Hepatocyte (in vitro differentiated cells): ENCODE results near the gene MINAR1. TPM values are rescaled to one million over a fixed set of nuclear protein-coding genes. Genes with fewer than 3 reads are reported as not detected.

Experiments
- DNase-seq: peaks from one replicate; pipeline ENCODE4 v3.0.0-alpha.2; 2016; ENCODE audit warnings: low spot score
- H2AFZ ChIP-seq: fragments of 200-600 bp; sonication (generic); 2 replicates; pipeline ENCODE4 v1.6.0; 2016; ENCODE audit warnings: antibody characterized with exemption, mild to moderate bottlenecking
- H3K27ac ChIP-seq: fragments of 200-600 bp; sonication (generic); 2 replicates; pipeline ENCODE4 v1.5.1; 2016; ENCODE audit warnings: mild to moderate bottlenecking
- H3K27me3 ChIP-seq: fragments of 200-600 bp; sonication (generic); 2 replicates; pipeline ENCODE4 v1.6.1; 2016
- H3K36me3 ChIP-seq: fragments of 200-600 bp; sonication (generic); replicated peaks from 2 replicates; pipeline ENCODE4 v1.5.1; 2016; ENCODE audit warnings: low read depth; ENCODE audit not compliant: insufficient read depth
- H3K4me1 ChIP-seq: fragments of 200-600 bp; sonication (generic); 2 replicates; pipeline ENCODE4 v1.5.1; 2016; ENCODE audit warnings: mild to moderate bottlenecking, moderate library complexity; ENCODE audit not compliant: insufficient read depth
- H3K4me2 ChIP-seq: fragments of 200-600 bp; sonication (generic); 2 replicates; pipeline ENCODE4 v1.6.0; 2016
- H3K4me3 ChIP-seq: fragments of 200-600 bp; sonication (generic); 2 replicates; pipeline ENCODE4 v1.5.1; 2016; ENCODE audit warnings: mild to moderate bottlenecking
- H3K79me2 ChIP-seq: fragments of 200-600 bp; sonication (generic); 2 replicates; pipeline ENCODE4 v1.6.0; 2017; ENCODE audit warnings: mild to moderate bottlenecking
- H3K9me2 ChIP-seq: fragments of 200-600 bp; sonication (generic); replicated peaks from 2 replicates; pipeline ENCODE4 v1.6.0; 2017; ENCODE audit warnings: mild to moderate bottlenecking; ENCODE audit not compliant: insufficient read depth
- H3K9me3 ChIP-seq: fragments of 200-600 bp; sonication (generic); 2 replicates; pipeline ENCODE4 v1.5.1; 2016; ENCODE audit warnings: low read depth, mild to moderate bottlenecking
- H4K20me1 ChIP-seq: fragments of 200-600 bp; sonication (generic); 2 replicates; pipeline ENCODE4 v1.6.0; 2016; ENCODE audit warnings: mild to moderate bottlenecking; ENCODE audit not compliant: insufficient read depth, poor library complexity, severe bottlenecking
- CTCF ChIP-seq: fragments of 200-600 bp; sonication (generic); IDR thresholded peaks from 2 replicates; pipeline ENCODE4 v1.5.1; 2016; ENCODE audit warnings: antibody characterized with exemption, mild to moderate bottlenecking; ENCODE audit not compliant: poor library complexity
- EZH2 ChIP-seq: fragments of 200-600 bp; sonication (generic); IDR thresholded peaks from 2 replicates; pipeline ENCODE4 v1.6.1; 2016; ENCODE audit warnings: antibody characterized with exemption, mild to moderate bottlenecking, borderline replicate concordance
- EZH2phosphoT487 ChIP-seq: fragments of 200-600 bp; sonication (generic); IDR thresholded peaks from one replicate; pipeline ENCODE4 v1.6.1; 2018; ENCODE audit warnings: antibody characterized with exemption, mild to moderate bottlenecking, low read depth, moderate library complexity; ENCODE audit not compliant: unreplicated experiment, severe bottlenecking
- WGBS: methylation state at CpG from one replicate; pipeline ENCODE4 v1.1.6; 2016; ENCODE audit warnings: low lambda C conversion rate; ENCODE audit errors: missing lambda C conversion rate; 5-methylcytosine and 5-hydroxymethylcytosine counted together
- polyA plus RNA-seq: library from polyadenylated mRNA; unstranded; fragments of >200 nt; fragmentation: Nextera tagmentation; extraction: Ambion mirVana; gene quantifications from 2 replicates; pipeline ENCODE4 v1.2.1, GENCODE V29; 2016
- total RNA-seq: library from RNA; depleted of rRNA; stranded (reverse); fragments of >200 nt; gene quantifications from 2 replicates; pipeline ENCODE4 v1.2.3, GENCODE V29; 2014

The MINAR1 gene
- total and polyA plus RNA-seq, 2 experiments from 2014 or later, result 0.10 to 1.3 TPM

GRCh38 chr15:79463781-79464270, 31.7 kb downstream of the MINAR1 start:
- 96% methylated on average over 4 of the region's 4 CpGs for WGBS
- Histone ChIP-seq H3K79me2 (no peaks in the 10 kb centered on the region), H2AFZ (no peak overlapping the region), H3K9me2 (no peaks in the 10 kb centered on the region), H3K9me3 (no peaks in the 10 kb centered on the region), H3K4me3 (no peak overlapping the region), H3K4me2 (no peak overlapping the region), H4K20me1 (no peaks in the 10 kb centered on the region), H3K27ac (no peak overlapping the region), H3K4me1 (no peaks in the 10 kb centered on the region), H3K27me3 (no peaks in the 10 kb centered on the region), H3K36me3 (no peaks in the 10 kb centered on the region)
- no peak for TF ChIP-seq CTCF
- no peak for TF ChIP-seq EZH2phosphoT487
- TF ChIP-seq EZH2, result no peak
- no peak for DNase-seq

- no peak for DNase-seq
- Histone ChIP-seq H3K4me2 (no peak overlapping the region), H3K9me3 (no peaks in the 10 kb centered on the region), H4K20me1 (no peaks in the 10 kb centered on the region), H3K79me2 (no peaks in the 10 kb centered on the region), H3K4me1 (no peaks in the 10 kb centered on the region), H3K27me3 (no peaks in the 10 kb centered on the region), H3K9me2 (no peaks in the 10 kb centered on the region), H2AFZ (no peak overlapping the region), H3K27ac (no peak overlapping the region), H3K4me3 (no peak overlapping the region), H3K36me3 (no peaks in the 10 kb centered on the region)
- TF ChIP-seq CTCF, result no peak
- TF ChIP-seq EZH2, result no peak
- no peak for TF ChIP-seq EZH2phosphoT487
- WGBS, result 94% methylated on average over 3 of the region's 3 CpGs
Observed at GRCh38 chr15:79466488-79466887, 34.4 kb downstream of the MINAR1 start.

- no peaks in the 10 kb centered on the region for H3K4me1 ChIP-seq
- no peak overlapping the region for H3K4me2 ChIP-seq
- no peaks in the 10 kb centered on the region for H3K79me2 ChIP-seq
- no peak overlapping the region for H2AFZ ChIP-seq
- H4K20me1 ChIP-seq, result no peaks in the 10 kb centered on the region
- no peak overlapping the region for H3K4me3 ChIP-seq
- H3K36me3 ChIP-seq, result no peaks in the 10 kb centered on the region
- no peak overlapping the region for H3K27ac ChIP-seq
- H3K27me3 ChIP-seq, result no peaks in the 10 kb centered on the region
- DNase-seq, result no peak
- no peaks in the 10 kb centered on the region for H3K9me3 ChIP-seq
- 88% methylated on average over 17 of the region's 17 CpGs for WGBS
- H3K9me2 ChIP-seq, result no peaks in the 10 kb centered on the region
- TF ChIP-seq EZH2 (no peak), EZH2phosphoT487 (no peak), CTCF (no peak)
Observed at GRCh38 chr15:79467865-79468586, 35.9 kb downstream of the MINAR1 start.
